ENCODE measurements around the gene RIOX2. TPM values are rescaled to one million over a fixed set of nuclear protein-coding genes. Genes with fewer than 3 reads are reported as not detected.

The RIOX2 gene
- polyA plus RNA-seq, 3 donors, result 15.3 to 18.7 (median 18.3) TPM

DNA sequence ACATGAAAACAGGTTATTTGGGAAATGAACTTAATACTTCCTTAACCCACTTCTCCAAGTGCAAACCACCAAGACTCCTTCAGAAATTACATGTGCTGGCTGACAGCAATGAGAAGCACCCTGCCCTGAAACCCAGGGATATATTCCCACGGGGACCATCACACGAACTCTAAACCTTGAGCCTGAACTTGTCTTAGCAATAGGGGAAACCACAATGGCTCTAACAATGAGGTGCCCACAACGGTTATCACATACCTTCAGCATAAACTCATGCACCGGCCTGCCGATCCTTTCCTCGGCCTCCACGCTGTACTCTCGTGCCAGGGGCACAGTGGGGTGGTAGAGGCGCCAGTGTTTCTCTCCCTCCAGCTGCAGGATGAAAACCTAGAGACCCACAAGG, 13.4 kb downstream of the RIOX2 start:
- Histone ChIP-seq H4K20me1 (ENCODE audit: insufficient read depth, low read length) (peaks cover 14% of the 10 kb centered on the region), H3K79me2 (ENCODE audit: insufficient read depth, low read length) (peaks cover under 1% of the 10 kb centered on the region), H3K9me3 (replicated peaks in 1 of 2; ENCODE audit: control insufficient read depth in 1 of 2, insufficient read depth in 1 of 2, low read length in 2 of 2) (no peaks in the 10 kb centered on the region), H3K4me3 (replicated peaks in 1 of 3; ENCODE audit: low read depth in 2 of 3, low read length in 3 of 3) (no peak overlapping the region), H2AFZ (ENCODE audit: insufficient read depth, low read depth, low read length, poor library complexity, severe bottlenecking) (no peak overlapping the region), H3K4me1 (ENCODE audit: control insufficient read depth in 1 of 2, insufficient read depth in 2 of 2, low read length in 2 of 2) (peaks cover 35 to 41% of the 10 kb centered on the region in 2 donors), H3K4me2 (replicated peaks; ENCODE audit: extremely low read depth, low read length, poor library complexity, severe bottlenecking) (no peak overlapping the region), H3K36me3 (replicated peaks in 1 of 2; ENCODE audit: control insufficient read depth in 1 of 2, insufficient read depth in 2 of 2, low read length in 2 of 2) (peaks cover 28 to 63% of the 10 kb centered on the region in 2 donors), H3K9ac (ENCODE audit: insufficient read depth, low read length, poor library complexity, severe bottlenecking) (no peak overlapping the region), H3K27me3 (ENCODE audit: control insufficient read depth in 2 of 2, insufficient read depth in 2 of 2, low read length in 2 of 2) (no peaks in the 10 kb centered on the region), H3K27ac (ENCODE audit: low read depth in 1 of 2, low read length in 2 of 2) (peak overlapping the region; percentile 11 to 64)
- Mint-ChIP-seq H3K27ac (peak overlapping the region; percentile 33 to 90 (median 85)), H3K9me3 (no peaks in the 10 kb centered on the region), H3K27me3 (ENCODE audit: low read depth in 3 of 3) (no peaks in the 10 kb centered on the region), H3K36me3 (peaks cover 43 to 50% of the 10 kb centered on the region in 2 donors), H3K4me1 (peaks cover 41% of the 10 kb centered on the region), H3K4me3 (no peak overlapping the region)
- intact Hi-C loops (cut with micrococcal nuclease), result no loop called here
- no peak for DNase-seq
- 99% methylated on average over 9 of the region's 9 CpGs for WGBS (ENCODE audit: insufficient coverage)
- TF ChIP-seq, protein P1, sequence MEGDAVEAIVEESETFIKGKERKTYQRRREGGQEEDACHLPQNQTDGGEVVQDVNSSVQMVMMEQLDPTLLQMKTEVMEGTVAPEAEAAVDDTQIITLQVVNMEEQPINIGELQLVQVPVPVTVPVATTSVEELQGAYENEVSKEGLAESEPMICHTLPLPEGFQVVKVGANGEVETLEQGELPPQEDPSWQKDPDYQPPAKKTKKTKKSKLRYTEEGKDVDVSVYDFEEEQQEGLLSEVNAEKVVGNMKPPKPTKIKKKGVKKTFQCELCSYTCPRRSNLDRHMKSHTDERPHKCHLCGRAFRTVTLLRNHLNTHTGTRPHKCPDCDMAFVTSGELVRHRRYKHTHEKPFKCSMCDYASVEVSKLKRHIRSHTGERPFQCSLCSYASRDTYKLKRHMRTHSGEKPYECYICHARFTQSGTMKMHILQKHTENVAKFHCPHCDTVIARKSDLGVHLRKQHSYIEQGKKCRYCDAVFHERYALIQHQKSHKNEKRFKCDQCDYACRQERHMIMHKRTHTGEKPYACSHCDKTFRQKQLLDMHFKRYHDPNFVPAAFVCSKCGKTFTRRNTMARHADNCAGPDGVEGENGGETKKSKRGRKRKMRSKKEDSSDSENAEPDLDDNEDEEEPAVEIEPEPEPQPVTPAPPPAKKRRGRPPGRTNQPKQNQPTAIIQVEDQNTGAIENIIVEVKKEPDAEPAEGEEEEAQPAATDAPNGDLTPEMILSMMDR (IDR thresholded peaks at IDR 0.05), result no peak

DNA sequence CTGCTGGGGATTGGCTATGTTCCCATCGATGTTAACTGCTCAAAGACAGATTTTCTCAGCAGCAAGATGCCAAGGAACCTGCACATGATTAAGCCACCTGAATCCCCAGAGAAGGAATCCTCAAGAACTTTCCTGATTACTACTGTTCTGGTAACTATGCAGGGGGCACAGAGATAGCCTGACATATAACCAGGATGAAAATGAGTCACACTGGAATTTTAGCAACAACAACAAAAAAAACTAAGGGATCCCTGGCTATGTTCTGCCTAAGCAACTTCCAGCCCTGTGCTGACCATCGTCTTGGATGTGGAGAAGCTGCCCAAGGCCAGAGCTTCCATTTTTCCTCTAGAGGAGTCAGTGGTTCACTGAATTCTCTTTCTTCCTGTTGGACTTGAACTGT, 13.8 kb downstream of the RIOX2 start:
- H3K36me3 ChIP-seq (replicated peaks in 1 of 2; ENCODE audit: control insufficient read depth in 1 of 2, insufficient read depth in 2 of 2, low read length in 2 of 2), result peaks cover 28 to 62% of the 10 kb centered on the region in 2 donors
- no peak overlapping the region for H2AFZ ChIP-seq (ENCODE audit: insufficient read depth, low read depth, low read length, poor library complexity, severe bottlenecking)
- no peak overlapping the region for H3K4me3 ChIP-seq (replicated peaks in 1 of 3; ENCODE audit: low read depth in 2 of 3, low read length in 3 of 3)
- peaks cover 39 to 45% of the 10 kb centered on the region in 2 donors for H3K4me1 ChIP-seq (ENCODE audit: control insufficient read depth in 1 of 2, insufficient read depth in 2 of 2, low read length in 2 of 2)
- H3K27ac ChIP-seq (ENCODE audit: low read depth in 1 of 2, low read length in 2 of 2), result peak overlapping the region; percentile 11 to 64
- WGBS (ENCODE audit: insufficient coverage), result 100% methylated on average over 1 of the region's 2 CpGs
- intact Hi-C loops (cut with micrococcal nuclease), result no loop called here
- H3K4me2 ChIP-seq (replicated peaks; ENCODE audit: extremely low read depth, low read length, poor library complexity, severe bottlenecking), result no peak overlapping the region
- no peaks in the 10 kb centered on the region for H3K79me2 ChIP-seq (ENCODE audit: insufficient read depth, low read length)
- peaks cover 41% of the 10 kb centered on the region for H3K4me1 Mint-ChIP-seq
- no peak overlapping the region for H3K9ac ChIP-seq (ENCODE audit: insufficient read depth, low read length, poor library complexity, severe bottlenecking)
- no peaks in the 10 kb centered on the region for H3K27me3 ChIP-seq (ENCODE audit: control insufficient read depth in 2 of 2, insufficient read depth in 2 of 2, low read length in 2 of 2)
- H4K20me1 ChIP-seq (ENCODE audit: insufficient read depth, low read length), result peaks cover 14% of the 10 kb centered on the region
- H3K4me3 Mint-ChIP-seq, result no peak overlapping the region
- peaks cover 43 to 53% of the 10 kb centered on the region in 2 donors for H3K36me3 Mint-ChIP-seq
- no peaks in the 10 kb centered on the region for H3K27me3 Mint-ChIP-seq (ENCODE audit: low read depth in 3 of 3)
- no peaks in the 10 kb centered on the region for H3K9me3 Mint-ChIP-seq
- no peaks in the 10 kb centered on the region for H3K9me3 ChIP-seq (replicated peaks in 1 of 2; ENCODE audit: control insufficient read depth in 1 of 2, insufficient read depth in 1 of 2, low read length in 2 of 2)
- H3K27ac Mint-ChIP-seq, result peak overlapping the region; percentile 33 to 90 (median 85)
- DNase-seq, result no peak
- TF ChIP-seq, protein P1 (IDR thresholded peaks at IDR 0.05), result no peak

All from CD14-positive monocyte (primary cell).